H9 (cell line): ENCODE measurements around the gene ZNF599. TPM values are rescaled to one million over a fixed set of nuclear protein-coding genes. Genes with fewer than 3 reads are reported as not detected.

ENCODE experiments used
- DNase-seq: peaks from one replicate; pipeline ENCODE4 v3.0.0-alpha.2; 2017
- H2AFZ ChIP-seq: one replicate; pipeline ENCODE4 v1.6.1; 2013; ENCODE audit warnings: mild to moderate bottlenecking, low read length, control low read depth, moderate library complexity
- H2AK5ac ChIP-seq: 2 replicates; pipeline ENCODE4 v1.6.1; 2013; ENCODE audit warnings: low read length, control low read depth, mixed read lengths; ENCODE audit not compliant: insufficient read length
- H2BK120ac ChIP-seq: one replicate; pipeline ENCODE4 v1.6.1; 2013; ENCODE audit warnings: low read depth, mild to moderate bottlenecking, low read length, control low read depth, inconsistent platforms; ENCODE audit not compliant: poor library complexity, severe bottlenecking
- H2BK12ac ChIP-seq: 2 replicates; pipeline ENCODE4 v1.6.1; 2013; ENCODE audit warnings: low read length, control low read depth, mixed read lengths, low read depth; ENCODE audit not compliant: insufficient read length
- H2BK15ac ChIP-seq: 2 replicates; pipeline ENCODE4 v1.6.1; 2013; ENCODE audit warnings: low read depth, low read length, control low read depth
- H2BK20ac ChIP-seq: one replicate; pipeline ENCODE4 v1.6.1; 2013; ENCODE audit warnings: low read depth, mild to moderate bottlenecking, low read length, control low read depth, inconsistent platforms; ENCODE audit not compliant: poor library complexity, severe bottlenecking
- H2BK5ac ChIP-seq: 2 replicates; pipeline ENCODE4 v1.6.1; 2013; ENCODE audit warnings: low read length, control low read depth, mixed read lengths; ENCODE audit not compliant: insufficient read length
- H3K14ac ChIP-seq: 2 replicates; pipeline ENCODE4 v1.6.1; 2013; ENCODE audit warnings: low read length, control low read depth; ENCODE audit not compliant: insufficient read depth
- H3K18ac ChIP-seq: 2 replicates; pipeline ENCODE4 v1.6.1; 2013; ENCODE audit warnings: low read depth, mild to moderate bottlenecking, mixed read lengths, low read length, control low read depth; ENCODE audit not compliant: insufficient read length
- H3K23ac ChIP-seq: 2 replicates; pipeline ENCODE4 v1.6.1; 2013; ENCODE audit warnings: low read length, control low read depth, mixed read lengths, low read depth; ENCODE audit not compliant: insufficient read length
- H3K23me2 ChIP-seq: 2 replicates; pipeline ENCODE4 v1.6.1; 2013; ENCODE audit warnings: low read depth, mild to moderate bottlenecking, mixed read lengths, low read length, control low read depth; ENCODE audit not compliant: insufficient read length, poor library complexity, severe bottlenecking
- H3K27ac ChIP-seq: 2 replicates; pipeline ENCODE4 v1.5.1; 2013; ENCODE audit warnings: low read length, control low read depth, mixed read lengths, low read depth; ENCODE audit not compliant: insufficient read length
- H3K27me3 ChIP-seq: 2 replicates; pipeline ENCODE4 v1.6.1; 2013; ENCODE audit warnings: low read length, control low read depth, inconsistent platforms; ENCODE audit not compliant: insufficient read depth
- H3K4ac ChIP-seq: 2 replicates; pipeline ENCODE4 v1.6.1; 2013; ENCODE audit warnings: low read depth, mild to moderate bottlenecking, control low read depth, inconsistent platforms, low read length, moderate library complexity
- H3K4me1 ChIP-seq: 2 replicates; pipeline ENCODE4 v1.6.1; 2013; ENCODE audit warnings: low read length, control low read depth, inconsistent platforms; ENCODE audit not compliant: insufficient read depth
- H3K4me2 ChIP-seq: 2 replicates; pipeline ENCODE4 v1.6.1; 2013; ENCODE audit warnings: low read length, control low read depth, mixed read lengths; ENCODE audit not compliant: insufficient read length, insufficient read depth
- H3K56ac ChIP-seq: 2 replicates; pipeline ENCODE4 v1.6.1; 2013; ENCODE audit warnings: low read depth, mild to moderate bottlenecking, mixed read lengths, low read length, control low read depth; ENCODE audit not compliant: insufficient read length
- H3K79me1 ChIP-seq: 2 replicates; pipeline ENCODE4 v1.6.1; 2013; ENCODE audit warnings: low read depth, mild to moderate bottlenecking, moderate library complexity, low read length, control low read depth, inconsistent platforms; ENCODE audit not compliant: insufficient read depth, poor library complexity, severe bottlenecking
- H3K79me2 ChIP-seq: 2 replicates; pipeline ENCODE4 v1.6.1; 2013; ENCODE audit warnings: low read length, control low read depth, inconsistent platforms; ENCODE audit not compliant: insufficient read depth
- H3K9ac ChIP-seq: 2 replicates; pipeline ENCODE4 v1.6.1; 2013; ENCODE audit warnings: low read length, control low read depth, mixed read lengths; ENCODE audit not compliant: insufficient read length; ENCODE audit errors: extremely low read depth
- H3K9me3 ChIP-seq: one replicate; pipeline ENCODE4 v1.6.1; 2013; ENCODE audit warnings: low read depth, low read length, inconsistent platforms; ENCODE audit not compliant: control insufficient read depth
- H3T11ph ChIP-seq: one replicate; pipeline ENCODE4 v1.6.1; 2013; ENCODE audit warnings: mild to moderate bottlenecking, low read length, control low read depth, inconsistent platforms
- H4K20me1 ChIP-seq: one replicate; pipeline ENCODE4 v1.6.1; 2013; ENCODE audit not compliant: control insufficient read depth, insufficient read length, insufficient read depth
- H4K5ac ChIP-seq: 2 replicates; pipeline ENCODE4 v1.6.1; 2013; ENCODE audit warnings: low read depth, mild to moderate bottlenecking, mixed read lengths, low read length, control low read depth; ENCODE audit not compliant: insufficient read length
- H4K8ac ChIP-seq: replicated peaks from 2 replicates; pipeline ENCODE4 v1.6.1; 2013; ENCODE audit warnings: low read length, control low read depth, mixed read lengths, low read depth; ENCODE audit not compliant: insufficient read length
- H4K91ac ChIP-seq: 2 replicates; pipeline ENCODE4 v1.6.1; 2013; ENCODE audit warnings: low read depth, mild to moderate bottlenecking, moderate library complexity, mixed read lengths, low read length, control low read depth; ENCODE audit not compliant: insufficient read length
- H3K27ac Mint-ChIP-seq, 3 experiments: 2 replicates in 2 of 3; 3 replicates in 1 of 3; pipeline ENCODE4 v1.8.0; 2020 to 2021; ENCODE audit warnings: mixed read lengths in 3 of 3, mild to moderate bottlenecking in 1 of 3, moderate library complexity in 1 of 3
- H3K27me3 Mint-ChIP-seq: 2 replicates; pipeline ENCODE4 v1.8.0; 2021; ENCODE audit warnings: low read depth, mild to moderate bottlenecking, moderate library complexity, mixed read lengths
- H3K36me3 Mint-ChIP-seq, 3 experiments: 2 replicates in 2 of 3; 3 replicates in 1 of 3; pipeline ENCODE4 v1.8.0; 2020 to 2021; ENCODE audit warnings: low read depth in 3 of 3, mixed read lengths in 3 of 3; ENCODE audit not compliant: insufficient read depth in 1 of 3
- H3K4me1 Mint-ChIP-seq, 2 experiments: 2 replicates each; pipeline ENCODE4 v1.8.0; 2020; ENCODE audit warnings: mixed read lengths in 2 of 2
- H3K4me3 Mint-ChIP-seq, 2 experiments: 2 replicates in 1 of 2; 3 replicates in 1 of 2; pipeline ENCODE4 v1.8.0; 2020 to 2021; ENCODE audit warnings: mild to moderate bottlenecking in 2 of 2, mixed read lengths in 2 of 2, moderate library complexity in 1 of 2
- H3K9me3 Mint-ChIP-seq, 2 experiments: 2 replicates in 1 of 2; 3 replicates in 1 of 2; pipeline ENCODE4 v1.8.0; 2020; ENCODE audit warnings: mild to moderate bottlenecking in 2 of 2, mixed read lengths in 2 of 2, moderate library complexity in 1 of 2
- CTCF ChIP-seq: fragments of 200-600 bp; sonication (generic); conservative IDR thresholded peaks from 3 replicates; pipeline ENCODE4 v1.8.0; 2021; ENCODE audit warnings: antibody characterized with exemption, mild to moderate bottlenecking
- WGBS: extraction: QIAGEN DNeasy Blood & Tissue Kit; methylation state at CpG from one replicate; pipeline ENCODE4 v1.1.7; 2013; ENCODE audit warnings: missing lambda C conversion rate, low lambda C conversion rate, mixed read lengths; ENCODE audit not compliant: insufficient read length; ENCODE audit errors: extremely low coverage; 5-methylcytosine and 5-hydroxymethylcytosine counted together
- total RNA-seq: library from RNA; stranded (reverse); gene quantifications from 2 replicates; pipeline ENCODE4 v1.2.1, GENCODE V29; 2021

ZNF599 gene
- total RNA-seq, 1 experiment from 2014 or later, result 3.9 TPM

GRCh38 chr19:34757441-34757840 is 15.6 kb downstream of the ZNF599 start:
- no peak overlapping the region for H3K56ac ChIP-seq
- H3K23ac ChIP-seq, result no peak overlapping the region
- H3K27me3 ChIP-seq, result no peaks in the 10 kb centered on the region
- no peak overlapping the region for H2AFZ ChIP-seq
- H3K9ac ChIP-seq, result no peak overlapping the region
- Mint-ChIP-seq H3K4me1 (no peaks in the 10 kb centered on the region), H3K27me3 (peaks cover 13% of the 10 kb centered on the region), H3K4me3 (no peak overlapping the region), H3K27ac (no peak overlapping the region), H3K36me3 (peaks cover 37 to 45% (median 44%) of the 10 kb centered on the region in 3 experiments), H3K9me3 (peaks cover 82 to 83% of the 10 kb centered on the region in 2 experiments)
- no peaks in the 10 kb centered on the region for H4K20me1 ChIP-seq
- H3K9me3 ChIP-seq, result peaks cover 76% of the 10 kb centered on the region
- H4K5ac ChIP-seq, result no peak overlapping the region
- H3K18ac ChIP-seq, result no peak overlapping the region
- H3K4ac ChIP-seq, result no peak overlapping the region
- H2BK120ac ChIP-seq, result no peak overlapping the region
- H2BK12ac ChIP-seq, result no peak overlapping the region
- H3T11ph ChIP-seq, result no peak overlapping the region
- H3K79me2 ChIP-seq, result no peaks in the 10 kb centered on the region
- no CpG with 5 or more reads among the region's 4 CpGs for WGBS
- H3K23me2 ChIP-seq, result no peaks in the 10 kb centered on the region
- no peak overlapping the region for H2BK15ac ChIP-seq
- no peak overlapping the region for H3K14ac ChIP-seq
- TF ChIP-seq CTCF, result no peak
- H3K4me1 ChIP-seq, result no peaks in the 10 kb centered on the region
- no peak overlapping the region for H2AK5ac ChIP-seq
- H4K91ac ChIP-seq, result no peak overlapping the region
- no peak overlapping the region for H3K27ac ChIP-seq
- no peaks in the 10 kb centered on the region for H3K79me1 ChIP-seq
- no peak overlapping the region for H4K8ac ChIP-seq
- H2BK20ac ChIP-seq, result no peak overlapping the region
- no peak for DNase-seq
- no peak overlapping the region for H3K4me2 ChIP-seq
- no peak overlapping the region for H2BK5ac ChIP-seq
